Cardiac muscle cell (in vitro differentiated cells and primary cell): Measurements from ENCODE around the gene FGF19. TPM values are rescaled to one million over a fixed set of nuclear protein-coding genes. Genes with fewer than 3 reads are reported as not detected.
A peak's percentile ranks its signal among the peaks of the same experiment; 100 is the strongest.

Source experiments
- DNase-seq, 2 donors: peaks; one replicate each; pipeline versions ENCODE4 v3.0.0 to v3.0.0-alpha.2; 2010 to 2017; ENCODE audit warnings: low read depth in 1 of 2, low spot score in 1 of 2
- H3K27ac ChIP-seq: fragments of 200-600 bp; sonication (generic); 2 replicates; pipeline ENCODE4 v1.5.1; 2016
- H3K27me3 ChIP-seq: fragments of 200-600 bp; sonication (generic); 2 replicates; pipeline ENCODE4 v1.6.0; 2016; ENCODE audit warnings: control low read depth
- H3K36me3 ChIP-seq: fragments of 200-600 bp; sonication (generic); 2 replicates; pipeline ENCODE4 v1.5.1; 2016; ENCODE audit warnings: control low read depth
- H3K4me1 ChIP-seq: fragments of 200-600 bp; sonication (generic); 2 replicates; pipeline ENCODE4 v1.8.1; 2017; ENCODE audit warnings: low read depth, mild to moderate bottlenecking, mixed run types
- H3K4me3 ChIP-seq: fragments of 200-600 bp; sonication (generic); 2 replicates; pipeline ENCODE4 v1.5.1; 2016; ENCODE audit warnings: mild to moderate bottlenecking
- H3K9me3 ChIP-seq: fragments of 200-600 bp; sonication (generic); 2 replicates; pipeline ENCODE4 v1.5.1; 2017; ENCODE audit warnings: low read depth, mild to moderate bottlenecking, control low read depth
- polyA plus RNA-seq: library from polyadenylated mRNA; unstranded; fragments of >200 nt; fragmentation: Nextera tagmentation; extraction: Ambion mirVana; gene quantifications from 2 replicates; pipeline ENCODE4 v1.2.1, GENCODE V29; 2016
- total RNA-seq: library from RNA; depleted of rRNA; stranded (reverse); fragments of >200 nt; gene quantifications from 2 replicates; pipeline ENCODE4 v1.2.3, GENCODE V29; 2016
- TF ChIP-seq, protein P1 (sequence below): IDR thresholded peaks from 2 replicates; pipeline ENCODE4 v1.5.1; 2012; ENCODE audit warnings: low read depth, mild to moderate bottlenecking, low read length

FGF19 gene
- total and polyA plus RNA-seq, 2 experiments from 2014 or later, result not detected

- DNase-seq, result no peak
- Histone ChIP-seq H3K4me1 (no peaks in the 10 kb centered on the region), H3K4me3 (no peak overlapping the region), H3K27ac (no peak overlapping the region), H3K27me3 (no peaks in the 10 kb centered on the region), H3K9me3 (no peaks in the 10 kb centered on the region), H3K36me3 (no peaks in the 10 kb centered on the region)
- TF ChIP-seq, protein P1, sequence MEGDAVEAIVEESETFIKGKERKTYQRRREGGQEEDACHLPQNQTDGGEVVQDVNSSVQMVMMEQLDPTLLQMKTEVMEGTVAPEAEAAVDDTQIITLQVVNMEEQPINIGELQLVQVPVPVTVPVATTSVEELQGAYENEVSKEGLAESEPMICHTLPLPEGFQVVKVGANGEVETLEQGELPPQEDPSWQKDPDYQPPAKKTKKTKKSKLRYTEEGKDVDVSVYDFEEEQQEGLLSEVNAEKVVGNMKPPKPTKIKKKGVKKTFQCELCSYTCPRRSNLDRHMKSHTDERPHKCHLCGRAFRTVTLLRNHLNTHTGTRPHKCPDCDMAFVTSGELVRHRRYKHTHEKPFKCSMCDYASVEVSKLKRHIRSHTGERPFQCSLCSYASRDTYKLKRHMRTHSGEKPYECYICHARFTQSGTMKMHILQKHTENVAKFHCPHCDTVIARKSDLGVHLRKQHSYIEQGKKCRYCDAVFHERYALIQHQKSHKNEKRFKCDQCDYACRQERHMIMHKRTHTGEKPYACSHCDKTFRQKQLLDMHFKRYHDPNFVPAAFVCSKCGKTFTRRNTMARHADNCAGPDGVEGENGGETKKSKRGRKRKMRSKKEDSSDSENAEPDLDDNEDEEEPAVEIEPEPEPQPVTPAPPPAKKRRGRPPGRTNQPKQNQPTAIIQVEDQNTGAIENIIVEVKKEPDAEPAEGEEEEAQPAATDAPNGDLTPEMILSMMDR, result no peak
These were observed 22.7 kb upstream of the FGF19 start for GRCh38 chr11:69726481-69726880.

DNA sequence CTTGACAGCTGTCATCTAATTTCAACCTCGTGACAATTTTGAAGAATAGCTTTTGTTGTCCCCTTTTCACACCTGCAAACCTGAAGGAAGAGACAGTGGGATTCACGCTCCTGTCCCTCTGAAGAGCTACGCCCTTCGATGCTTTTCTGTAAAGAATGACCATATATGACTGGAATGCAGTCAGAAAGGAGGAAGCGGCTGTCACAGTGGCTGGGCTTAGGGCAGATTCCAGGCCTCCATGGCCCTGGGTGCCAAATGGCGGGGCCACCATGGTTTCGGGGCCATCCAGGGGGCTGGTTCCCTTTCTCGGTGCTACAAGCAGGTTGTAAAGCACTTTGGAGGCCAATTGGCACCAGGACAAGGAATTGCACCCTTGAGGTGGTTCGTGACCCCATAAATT is 22.2 kb upstream of the FGF19 start:
- H3K27me3 ChIP-seq, result no peaks in the 10 kb centered on the region
- no peaks in the 10 kb centered on the region for H3K4me1 ChIP-seq
- H3K4me3 ChIP-seq, result no peak overlapping the region
- DNase-seq, result no peak
- H3K9me3 ChIP-seq, result no peaks in the 10 kb centered on the region
- no peaks in the 10 kb centered on the region for H3K36me3 ChIP-seq
- no peak overlapping the region for H3K27ac ChIP-seq
- TF ChIP-seq, protein P1, result no peak

- Histone ChIP-seq H3K4me3 (no peak overlapping the region), H3K4me1 (no peaks in the 10 kb centered on the region), H3K36me3 (no peaks in the 10 kb centered on the region), H3K27ac (no peak overlapping the region), H3K9me3 (no peaks in the 10 kb centered on the region), H3K27me3 (peaks cover 20% of the 10 kb centered on the region)
- TF ChIP-seq, protein P1, result peak; percentile 33
- no peak for DNase-seq
These were observed 17.9 kb upstream of the FGF19 start for GRCh38 chr11:69721745-69722144.

- H3K27me3 ChIP-seq, result peaks cover 22% of the 10 kb centered on the region
- no peaks in the 10 kb centered on the region for H3K4me1 ChIP-seq
- DNase-seq, result no peak
- no peaks in the 10 kb centered on the region for H3K36me3 ChIP-seq
- H3K4me3 ChIP-seq, result no peak overlapping the region
- no peak overlapping the region for H3K27ac ChIP-seq
- H3K9me3 ChIP-seq, result no peaks in the 10 kb centered on the region
- TF ChIP-seq, protein P1, result no peak
These were observed 17.3 kb upstream of the FGF19 start for GRCh38 chr11:69721106-69721505.

DNA sequence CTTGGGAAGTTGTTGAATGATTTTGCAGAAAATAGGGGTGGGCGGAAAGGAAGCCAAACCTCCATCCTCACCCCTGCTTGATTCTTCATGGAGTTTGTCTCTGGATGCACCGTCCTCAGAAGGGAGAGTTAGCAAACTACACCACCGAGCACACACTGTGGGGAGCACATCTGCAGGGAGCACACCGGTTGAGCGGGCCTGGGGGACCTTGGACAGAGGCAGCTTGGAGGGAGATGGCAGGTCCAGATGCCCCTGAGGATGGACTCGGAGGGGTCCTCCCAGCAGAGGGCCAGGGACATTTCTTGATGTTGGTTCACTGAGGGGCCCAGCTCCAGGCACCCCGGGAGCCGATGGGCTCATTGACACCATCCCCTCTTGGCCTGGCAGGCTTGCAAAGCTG is 15.1 kb upstream of the FGF19 start:
- H3K27me3 ChIP-seq, result peaks cover 22% of the 10 kb centered on the region
- no peaks in the 10 kb centered on the region for H3K36me3 ChIP-seq
- no peaks in the 10 kb centered on the region for H3K4me1 ChIP-seq
- DNase-seq, result no peak
- H3K4me3 ChIP-seq, result no peak overlapping the region
- H3K27ac ChIP-seq, result no peak overlapping the region
- TF ChIP-seq, protein P1, result no peak
- H3K9me3 ChIP-seq, result no peaks in the 10 kb centered on the region

DNA sequence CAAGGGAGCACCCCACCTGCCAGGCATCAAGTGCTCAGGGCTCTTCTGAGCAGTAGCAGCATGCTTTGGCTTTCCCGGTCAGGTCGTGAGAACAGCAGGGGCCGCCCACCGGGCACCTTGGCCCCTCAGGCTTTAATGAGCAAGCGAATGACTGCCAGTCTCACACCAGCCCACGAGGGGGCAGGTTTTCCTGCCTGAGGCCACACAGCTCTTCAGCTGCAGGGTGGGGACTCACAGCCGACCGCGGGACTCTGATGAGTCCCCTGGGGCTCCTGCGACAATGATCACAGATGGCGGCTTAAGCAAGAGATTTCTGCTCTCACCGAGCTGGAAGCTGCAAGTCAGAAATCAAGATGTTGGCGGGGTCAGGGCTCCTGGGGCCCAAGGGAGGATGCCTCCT is 14.3 kb upstream of the FGF19 start:
- peak; percentile 47 to 82 for DNase-seq
- Histone ChIP-seq H3K4me3 (no peak overlapping the region), H3K36me3 (no peaks in the 10 kb centered on the region), H3K9me3 (no peaks in the 10 kb centered on the region), H3K27me3 (peaks cover 22% of the 10 kb centered on the region), H3K27ac (no peak overlapping the region), H3K4me1 (no peaks in the 10 kb centered on the region)
- TF ChIP-seq, protein P1, result peak; percentile 68
